GM19324 (cell line): Measurements from ENCODE around the gene RCN1.

Experiments
- ATAC-seq: cut with Tn5 transposase; IDR thresholded peaks from one replicate; pipeline ENCODE4 v1.9.1; 2021; ENCODE audit warnings: mild to moderate bottlenecking, moderate library complexity; ENCODE audit not compliant: unreplicated experiment, low FRiP score

Gene RCN1

GRCh38 chr11:32149748-32150147 is 58.9 kb downstream of the RCN1 start:
- no peak for ATAC-seq

- no peak for ATAC-seq
Observed at GRCh38 chr11:32151027-32151426, 60.2 kb downstream of the RCN1 start.

- ATAC-seq: no peak
Observed at GRCh38 chr11:32152216-32152615, 61.3 kb downstream of the RCN1 start.

GRCh38 chr11:32152821-32153220 is 61.9 kb downstream of the RCN1 start:
- no peak for ATAC-seq

- ATAC-seq: no peak
Observed at GRCh38 chr11:32153747-32154146, 62.9 kb downstream of the RCN1 start.

GRCh38 chr11:32154275-32154674 is 63.4 kb downstream of the RCN1 start:
- no peak for ATAC-seq
